ENCODE results near the gene ABT1.

- TF ChIP-seq CTCF (IDR thresholded peaks at IDR 0.05) (no peak), POLR2A (IDR thresholded peaks at IDR 0.05) (no peak)
Measured at GRCh38 chr6:26597389-26597766, 625 bp downstream of the ABT1 start.

Data from Peyer's patch (tissue), 4 donors.